T-helper 1 cell (primary cell): ENCODE data around the gene EFCAB11.
A peak's percentile ranks its signal among the peaks of the same experiment; 100 is the strongest.

Experiments
- DNase-seq, 5 donors: peaks; one replicate each; pipeline ENCODE4 v3.0.0-alpha.2; 2012 to 2020

The EFCAB11 gene

GRCh38 chr14:89956661-89957009 lies 2.1 kb upstream of the EFCAB11 start:
- no peak for DNase-seq

DNA sequence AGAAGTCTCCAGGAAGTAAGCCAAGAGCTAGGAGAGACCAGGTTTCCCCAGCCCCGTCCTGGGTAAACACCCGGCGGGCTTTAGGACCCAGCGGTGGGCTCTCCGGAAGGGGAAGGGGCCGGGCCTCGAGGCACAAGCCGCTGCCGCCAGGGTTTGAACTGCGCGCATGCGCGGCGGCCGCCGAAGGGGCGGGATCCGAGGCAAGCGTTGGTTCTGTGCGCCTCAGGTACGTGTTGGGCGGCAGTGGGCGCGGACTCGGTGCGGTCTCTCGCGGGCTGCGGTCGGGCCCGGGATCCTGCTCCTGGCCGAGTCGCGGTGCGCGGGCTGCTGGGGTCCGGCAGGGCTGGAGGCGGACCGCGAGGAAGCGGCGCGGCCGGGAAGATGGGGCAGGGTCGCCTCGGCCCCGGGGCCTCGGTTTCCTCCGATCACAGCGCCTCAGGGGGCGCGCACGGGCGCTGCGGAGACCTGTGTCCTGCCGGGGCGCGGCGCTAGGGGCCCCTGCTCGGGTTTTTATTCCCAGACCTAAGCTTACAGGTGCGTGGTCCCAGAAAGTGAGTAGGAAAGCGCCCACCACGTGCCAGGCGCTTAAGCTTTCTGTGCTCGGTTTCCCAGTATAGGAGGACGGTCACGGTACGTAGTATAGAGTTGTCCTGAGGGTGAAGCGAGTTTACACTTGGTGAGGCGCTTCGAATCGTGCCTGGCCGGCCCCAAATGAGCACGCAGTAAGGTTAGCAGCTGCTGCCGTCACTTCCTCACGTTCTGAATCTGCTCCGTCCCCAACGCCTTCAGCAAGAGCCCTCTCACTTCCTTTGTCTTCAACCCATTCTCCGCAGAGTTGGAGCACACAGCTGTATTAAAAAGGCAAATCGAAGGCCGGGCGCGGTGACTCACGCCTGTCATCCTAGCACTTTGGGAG lies 1.5 kb upstream of the EFCAB11 start, which contains the start of gene TDP1:
TDP1 (plus strand) TSS at position 183 of the 916 bp plus-strand sequence. CDS start 7,188 bp downstream, outside the sequence.
- peak; percentile 94 to 97 (median 95) for DNase-seq

GRCh38 chr14:89955022-89955744 lies 653 bp upstream of the EFCAB11 start:
- DNase-seq: no peak

DNA sequence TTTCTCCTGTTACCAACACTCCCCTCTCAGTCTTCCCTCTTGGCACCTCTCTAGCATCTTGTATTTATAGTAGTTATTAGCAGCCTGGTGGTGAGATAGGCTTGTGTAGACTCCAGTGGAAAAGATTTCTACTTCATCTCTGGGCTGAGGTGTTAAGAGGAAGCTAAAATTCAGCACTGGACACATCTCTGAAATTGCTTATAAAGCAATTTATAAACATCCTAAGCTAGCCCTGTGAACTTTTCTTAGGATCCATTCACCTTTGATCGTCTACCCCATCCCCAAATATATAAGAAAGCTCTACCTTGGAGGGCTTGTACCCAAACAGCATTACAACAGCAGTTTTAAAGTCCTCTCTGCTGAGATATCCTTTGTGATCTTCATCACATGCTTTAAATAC lies 928 bp downstream of the EFCAB11 start:
- DNase-seq: no peak

- no peak for DNase-seq
Observed at GRCh38 chr14:89952576-89952975, 2.0 kb downstream of the EFCAB11 start.

DNA sequence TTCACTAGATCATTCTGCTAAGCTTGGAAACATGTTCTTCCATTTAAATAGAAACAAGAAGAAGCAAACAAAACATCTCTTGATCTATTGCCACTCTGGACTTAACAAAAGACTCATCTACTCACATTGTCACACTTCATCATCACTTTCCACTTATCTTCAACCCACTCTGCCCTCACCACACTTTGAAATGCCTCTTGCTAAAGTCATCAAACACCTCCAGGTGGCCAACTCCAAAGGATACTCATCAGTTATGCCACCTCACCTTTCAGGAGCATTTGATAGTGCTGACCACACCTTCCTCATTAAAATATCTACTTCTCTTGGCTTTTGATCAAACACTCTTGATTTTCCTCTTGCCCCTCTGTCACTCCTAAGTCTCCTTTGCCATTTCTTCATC lies 7.2 kb downstream of the EFCAB11 start:
- DNase-seq: no peak

- no peak for DNase-seq
Observed at GRCh38 chr14:89941830-89942377, 12.6 kb downstream of the EFCAB11 start.

- DNase-seq: no peak
Observed at GRCh38 chr14:89936654-89937185, 17.8 kb downstream of the EFCAB11 start.

DNA sequence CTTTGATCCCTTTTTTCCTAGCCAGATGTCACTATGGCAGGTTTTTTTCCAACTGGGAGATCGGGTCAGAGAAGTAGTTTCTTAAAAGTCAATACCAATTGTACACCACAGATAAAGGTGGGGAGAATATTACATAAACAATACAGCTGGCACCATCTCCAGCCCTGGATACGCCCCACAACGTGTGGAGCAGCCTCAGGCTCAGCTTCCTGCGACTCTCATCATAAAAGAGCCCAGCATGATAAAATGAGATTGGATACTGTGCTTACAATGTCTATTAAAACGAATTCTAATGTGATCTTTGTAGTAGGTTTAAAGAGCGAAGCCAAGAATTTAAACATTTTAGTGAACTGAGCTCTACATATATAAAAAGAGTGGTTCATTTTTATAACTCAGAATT lies 21.5 kb downstream of the EFCAB11 start:
- no peak for DNase-seq

- no peak for DNase-seq
Observed at GRCh38 chr14:89927186-89927865, 27.2 kb downstream of the EFCAB11 start.

DNA sequence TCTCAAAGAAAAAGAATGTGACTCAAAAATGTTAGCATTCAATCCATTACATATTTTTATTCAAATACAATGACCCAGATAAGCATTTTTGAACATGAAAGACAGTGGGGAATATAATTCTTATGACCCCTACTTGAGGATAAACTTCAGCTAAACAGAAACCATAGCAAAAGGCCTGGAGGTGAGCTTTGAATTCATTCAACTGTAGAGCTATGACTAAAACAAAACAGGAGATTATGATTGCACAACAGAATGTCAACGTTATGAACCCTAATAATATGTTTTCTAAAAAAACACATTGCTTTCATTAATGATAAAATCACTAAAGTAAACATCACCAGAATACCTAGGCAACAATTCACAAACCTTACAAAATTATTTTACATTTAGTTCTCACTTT lies 27.8 kb downstream of the EFCAB11 start:
- no peak for DNase-seq

GRCh38 chr14:89924268-89924667 lies 30.3 kb downstream of the EFCAB11 start:
- no peak for DNase-seq

GRCh38 chr14:89922031-89922907 lies 32.3 kb downstream of the EFCAB11 start:
- DNase-seq: no peak

DNA sequence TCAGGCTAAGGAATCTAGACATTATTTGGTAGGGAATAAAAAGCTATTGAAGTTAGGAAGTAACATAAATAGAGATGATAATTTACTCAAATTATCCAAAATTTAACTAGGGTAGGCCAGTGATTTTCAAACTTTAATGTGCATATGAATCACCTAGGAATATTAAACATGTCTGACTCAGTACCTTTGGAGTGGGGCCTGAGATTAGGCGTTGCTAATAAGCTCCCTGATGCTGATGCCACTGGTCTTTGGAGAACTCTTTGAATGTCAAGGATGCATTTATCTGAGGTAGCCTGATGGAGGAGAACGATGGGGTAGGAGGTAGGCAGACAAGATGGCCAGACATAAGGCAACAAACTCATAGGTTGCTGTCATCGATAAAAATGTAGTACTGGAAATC lies 33.2 kb downstream of the EFCAB11 start:
- DNase-seq: no peak

DNA sequence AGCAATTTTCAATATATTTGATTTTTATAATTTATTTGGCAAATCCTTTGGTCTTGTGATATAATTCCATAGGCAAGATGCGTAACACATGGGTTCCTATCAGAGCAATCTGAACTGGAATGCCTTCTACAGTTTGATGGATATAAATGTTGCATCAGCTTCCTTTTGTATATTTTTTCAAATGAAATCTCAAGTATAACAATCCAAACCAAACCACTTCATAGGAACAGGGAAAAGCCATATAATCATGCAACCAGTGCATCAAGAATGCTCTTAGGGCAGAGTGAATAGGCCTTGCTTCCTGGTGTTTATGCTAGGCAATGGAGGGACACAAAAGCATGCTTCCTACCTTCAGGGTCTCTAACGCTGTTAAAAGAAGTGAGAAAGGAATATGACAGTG lies 34.5 kb downstream of the EFCAB11 start:
- DNase-seq: no peak

DNA sequence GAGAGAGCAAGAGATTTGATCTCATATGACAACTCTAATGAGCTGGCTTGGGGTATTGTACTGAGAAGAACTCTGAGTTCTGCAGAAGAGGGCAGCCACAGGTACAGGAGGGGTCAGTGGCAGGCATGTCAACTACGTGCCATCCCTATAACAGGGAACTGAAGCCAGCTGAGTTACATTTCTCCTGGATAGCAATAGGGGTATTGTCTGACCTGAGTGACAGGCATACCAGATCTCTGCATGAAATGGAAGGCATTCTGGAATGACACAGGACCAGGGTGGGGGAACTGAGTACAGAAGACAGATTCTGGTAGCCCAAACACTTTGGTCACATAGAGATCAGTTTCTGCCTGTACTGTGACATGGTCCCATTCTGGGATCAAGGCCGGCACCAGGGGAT lies 35.8 kb downstream of the EFCAB11 start:
- no peak for DNase-seq

GRCh38 chr14:89915114-89915878 lies 39.2 kb downstream of the EFCAB11 start:
- peak in 4 of 5 donors; percentile 29 to 52 (median 40) for DNase-seq

- DNase-seq: no peak
Observed at GRCh38 chr14:89912667-89913211, 41.8 kb downstream of the EFCAB11 start.

DNA sequence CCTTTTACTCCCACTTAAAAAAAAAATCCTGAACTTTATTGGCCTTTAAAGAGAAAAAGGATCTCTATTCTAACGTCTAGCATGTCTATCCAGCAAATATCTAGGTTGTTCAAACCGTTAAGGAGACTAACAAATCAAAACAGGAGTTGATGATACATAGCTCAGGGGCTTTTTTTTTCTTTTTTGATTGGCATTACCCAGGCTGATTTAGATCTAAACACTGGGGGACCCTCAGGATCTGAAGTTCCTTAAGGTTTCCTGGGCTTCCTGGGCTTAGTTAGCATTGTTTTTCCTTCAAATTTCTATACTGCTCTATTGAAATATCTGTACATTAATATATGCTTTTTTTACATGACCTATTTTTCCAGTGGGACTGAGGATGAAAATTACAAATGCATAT lies 42.3 kb downstream of the EFCAB11 start:
- DNase-seq: no peak
